ENCODE measurements around the gene ITCH.

ITCH gene

GRCh38 chr20:34449674-34450592 is 86.9 kb downstream of the ITCH start:
- H3K4me3 ChIP-seq (ENCODE audit: low read depth, low read length): no peak overlapping the region
- no peak for DNase-seq (ENCODE audit: low read depth)
- no peak for TF ChIP-seq CTCF (IDR thresholded peaks at IDR 0.05; ENCODE audit: insufficient read depth, low read depth, low read length, missing control alignments)

GRCh38 chr20:34452281-34452982 is 89.4 kb downstream of the ITCH start:
- no peak for TF ChIP-seq CTCF (IDR thresholded peaks at IDR 0.05; ENCODE audit: insufficient read depth, low read depth, low read length, missing control alignments)
- no peak overlapping the region for H3K4me3 ChIP-seq (ENCODE audit: low read depth, low read length)
- DNase-seq (ENCODE audit: low read depth): no peak

GRCh38 chr20:34458631-34459030 is 95.6 kb downstream of the ITCH start:
- no peak overlapping the region for H3K4me3 ChIP-seq (ENCODE audit: low read depth, low read length)
- DNase-seq (ENCODE audit: low read depth): no peak
- no peak for TF ChIP-seq CTCF (IDR thresholded peaks at IDR 0.05; ENCODE audit: insufficient read depth, low read depth, low read length, missing control alignments)

GRCh38 chr20:34459209-34459897 is 96.3 kb downstream of the ITCH start:
- no peak for TF ChIP-seq CTCF (IDR thresholded peaks at IDR 0.05; ENCODE audit: insufficient read depth, low read depth, low read length, missing control alignments)
- DNase-seq (ENCODE audit: low read depth): no peak
- H3K4me3 ChIP-seq (ENCODE audit: low read depth, low read length): no peak overlapping the region

GRCh38 chr20:34461779-34462087 is 98.7 kb downstream of the ITCH start:
- H3K4me3 ChIP-seq (ENCODE audit: low read depth, low read length): no peak overlapping the region
- DNase-seq (ENCODE audit: low read depth): no peak
- no peak for TF ChIP-seq CTCF (IDR thresholded peaks at IDR 0.05; ENCODE audit: insufficient read depth, low read depth, low read length, missing control alignments)

- H3K4me3 ChIP-seq (ENCODE audit: low read depth, low read length): no peak overlapping the region
- no peak for TF ChIP-seq CTCF (IDR thresholded peaks at IDR 0.05; ENCODE audit: insufficient read depth, low read depth, low read length, missing control alignments)
- DNase-seq (ENCODE audit: low read depth): no peak
Measured at GRCh38 chr20:34468951-34469350, 105.9 kb downstream of the ITCH start.

All from GM12865 (cell line).